Measurements from ENCODE around the gene TMEM101.

DNA sequence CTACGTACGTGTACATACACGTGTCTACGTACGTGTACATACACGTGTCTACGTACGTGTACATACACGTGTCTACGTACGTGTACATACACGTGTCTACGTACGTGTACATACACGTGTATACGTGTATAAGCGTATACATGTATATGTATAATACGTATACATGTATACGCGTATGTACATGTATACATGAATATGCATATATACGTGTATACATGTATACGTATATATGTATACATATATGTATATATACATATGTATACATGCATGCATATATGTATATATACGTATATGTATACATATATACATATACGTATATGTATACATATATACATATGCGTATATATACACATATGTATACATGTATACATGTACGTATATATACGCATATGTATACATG is 38.9 kb downstream of the TMEM101 start:
- TF ChIP-seq, protein P1, sequence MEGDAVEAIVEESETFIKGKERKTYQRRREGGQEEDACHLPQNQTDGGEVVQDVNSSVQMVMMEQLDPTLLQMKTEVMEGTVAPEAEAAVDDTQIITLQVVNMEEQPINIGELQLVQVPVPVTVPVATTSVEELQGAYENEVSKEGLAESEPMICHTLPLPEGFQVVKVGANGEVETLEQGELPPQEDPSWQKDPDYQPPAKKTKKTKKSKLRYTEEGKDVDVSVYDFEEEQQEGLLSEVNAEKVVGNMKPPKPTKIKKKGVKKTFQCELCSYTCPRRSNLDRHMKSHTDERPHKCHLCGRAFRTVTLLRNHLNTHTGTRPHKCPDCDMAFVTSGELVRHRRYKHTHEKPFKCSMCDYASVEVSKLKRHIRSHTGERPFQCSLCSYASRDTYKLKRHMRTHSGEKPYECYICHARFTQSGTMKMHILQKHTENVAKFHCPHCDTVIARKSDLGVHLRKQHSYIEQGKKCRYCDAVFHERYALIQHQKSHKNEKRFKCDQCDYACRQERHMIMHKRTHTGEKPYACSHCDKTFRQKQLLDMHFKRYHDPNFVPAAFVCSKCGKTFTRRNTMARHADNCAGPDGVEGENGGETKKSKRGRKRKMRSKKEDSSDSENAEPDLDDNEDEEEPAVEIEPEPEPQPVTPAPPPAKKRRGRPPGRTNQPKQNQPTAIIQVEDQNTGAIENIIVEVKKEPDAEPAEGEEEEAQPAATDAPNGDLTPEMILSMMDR (IDR thresholded peaks at IDR 0.05), result no peak
- TF ChIP-seq POLR2A (IDR thresholded peaks at IDR 0.05), result no peak

Data from breast epithelium (tissue), 3 donors.